ENCODE measurements around the gene CLIC6. TPM values are rescaled to one million over a fixed set of nuclear protein-coding genes. Genes with fewer than 3 reads are reported as not detected.
A peak's percentile ranks its signal among the peaks of the same experiment; 100 is the strongest.

The CLIC6 gene
- total RNA-seq, 1 experiment from 2014 or later, result 0.24 TPM

DNA sequence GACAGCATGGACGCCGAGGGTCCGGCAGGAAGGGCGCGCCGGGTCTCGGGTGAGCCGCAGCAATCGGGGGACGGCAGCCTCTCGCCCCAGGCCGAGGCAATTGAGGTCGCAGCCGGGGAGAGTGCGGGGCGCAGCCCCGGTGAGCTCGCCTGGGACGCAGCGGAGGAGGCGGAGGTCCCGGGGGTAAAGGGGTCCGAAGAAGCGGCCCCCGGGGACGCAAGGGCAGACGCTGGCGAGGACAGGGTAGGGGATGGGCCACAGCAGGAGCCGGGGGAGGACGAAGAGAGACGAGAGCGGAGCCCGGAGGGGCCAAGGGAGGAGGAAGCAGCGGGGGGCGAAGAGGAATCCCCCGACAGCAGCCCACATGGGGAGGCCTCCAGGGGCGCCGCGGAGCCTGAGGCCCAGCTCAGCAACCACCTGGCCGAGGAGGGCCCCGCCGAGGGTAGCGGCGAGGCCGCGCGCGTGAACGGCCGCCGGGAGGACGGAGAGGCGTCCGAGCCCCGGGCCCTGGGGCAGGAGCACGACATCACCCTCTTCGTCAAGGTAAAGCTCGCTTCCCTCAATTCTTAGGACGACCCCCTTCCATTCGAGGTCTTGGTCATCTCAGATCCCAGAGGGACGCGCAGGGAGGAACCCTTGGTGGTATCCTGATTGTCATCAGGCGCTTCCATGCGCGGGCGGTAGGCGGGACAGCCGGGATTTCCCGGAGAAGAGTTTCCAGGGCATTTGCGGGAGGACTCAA lies 1.6 kb downstream of the CLIC6 start:
- Mint-ChIP-seq H3K4me1 (ENCODE audit: low read depth, unreplicated experiment) (peaks cover 16% of the 10 kb centered on the region), H3K4me3 (ENCODE audit: low read depth, unreplicated experiment) (peak overlapping the region; percentile 58), H3K9me3 (ENCODE audit: low read depth, unreplicated experiment) (no peaks in the 10 kb centered on the region), H3K36me3 (ENCODE audit: insufficient read depth, unreplicated experiment) (peaks cover 4% of the 10 kb centered on the region), H3K27me3 (ENCODE audit: unreplicated experiment) (peaks cover 25% of the 10 kb centered on the region), H3K27ac (ENCODE audit: unreplicated experiment) (no peak overlapping the region)
- CTCF ChIA-PET, result interaction anchor here (0.9 kb wide), 2 partner anchors 10 to 14 kb away, joined by 3 to 5 read pairs; no protein-coding TSS in a partner anchor
- intact Hi-C loops (cut with micrococcal nuclease; ENCODE audit: unreplicated experiment), result no loop called here
- DNase-seq, result peak; percentile 6
- BruUV-seq (replicated peaks), result no TSS peak
- TF ChIP-seq, protein P1, sequence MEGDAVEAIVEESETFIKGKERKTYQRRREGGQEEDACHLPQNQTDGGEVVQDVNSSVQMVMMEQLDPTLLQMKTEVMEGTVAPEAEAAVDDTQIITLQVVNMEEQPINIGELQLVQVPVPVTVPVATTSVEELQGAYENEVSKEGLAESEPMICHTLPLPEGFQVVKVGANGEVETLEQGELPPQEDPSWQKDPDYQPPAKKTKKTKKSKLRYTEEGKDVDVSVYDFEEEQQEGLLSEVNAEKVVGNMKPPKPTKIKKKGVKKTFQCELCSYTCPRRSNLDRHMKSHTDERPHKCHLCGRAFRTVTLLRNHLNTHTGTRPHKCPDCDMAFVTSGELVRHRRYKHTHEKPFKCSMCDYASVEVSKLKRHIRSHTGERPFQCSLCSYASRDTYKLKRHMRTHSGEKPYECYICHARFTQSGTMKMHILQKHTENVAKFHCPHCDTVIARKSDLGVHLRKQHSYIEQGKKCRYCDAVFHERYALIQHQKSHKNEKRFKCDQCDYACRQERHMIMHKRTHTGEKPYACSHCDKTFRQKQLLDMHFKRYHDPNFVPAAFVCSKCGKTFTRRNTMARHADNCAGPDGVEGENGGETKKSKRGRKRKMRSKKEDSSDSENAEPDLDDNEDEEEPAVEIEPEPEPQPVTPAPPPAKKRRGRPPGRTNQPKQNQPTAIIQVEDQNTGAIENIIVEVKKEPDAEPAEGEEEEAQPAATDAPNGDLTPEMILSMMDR (IDR thresholded peaks at IDR 0.05; ENCODE audit: unreplicated experiment), result no peak

DNA sequence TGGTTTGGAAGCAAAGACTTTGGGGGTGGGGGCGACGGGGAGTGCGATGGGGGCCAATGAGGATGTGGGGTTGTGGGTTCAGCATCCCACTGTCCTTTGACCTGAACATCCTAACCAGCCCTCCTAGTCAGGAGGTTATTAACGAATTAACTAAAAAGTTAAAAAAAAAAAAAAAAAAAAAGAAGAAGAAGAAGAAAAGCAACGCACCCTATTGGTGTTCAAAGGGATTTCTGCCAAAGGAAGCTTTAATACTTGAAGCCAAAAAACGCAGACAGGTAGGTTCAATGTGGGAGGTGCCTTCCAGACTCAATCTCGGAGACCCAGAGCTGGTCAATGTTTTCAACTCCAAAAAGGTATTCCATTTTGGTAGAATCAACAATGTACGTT lies 2.2 kb downstream of the CLIC6 start:
- peak overlapping the region; percentile 58 for H3K4me3 Mint-ChIP-seq (ENCODE audit: low read depth, unreplicated experiment)
- H3K36me3 Mint-ChIP-seq (ENCODE audit: insufficient read depth, unreplicated experiment), result peaks cover 4% of the 10 kb centered on the region
- intact Hi-C loops (cut with micrococcal nuclease; ENCODE audit: unreplicated experiment), result no loop called here
- peaks cover 16% of the 10 kb centered on the region for H3K4me1 Mint-ChIP-seq (ENCODE audit: low read depth, unreplicated experiment)
- no peak for DNase-seq
- no peaks in the 10 kb centered on the region for H3K9me3 Mint-ChIP-seq (ENCODE audit: low read depth, unreplicated experiment)
- TF ChIP-seq, protein P1 (IDR thresholded peaks at IDR 0.05; ENCODE audit: unreplicated experiment), result no peak
- peaks cover 25% of the 10 kb centered on the region for H3K27me3 Mint-ChIP-seq (ENCODE audit: unreplicated experiment)
- H3K27ac Mint-ChIP-seq (ENCODE audit: unreplicated experiment), result no peak overlapping the region
- BruUV-seq (replicated peaks), result no TSS peak
- CTCF ChIA-PET, result interaction anchor here (0.6 to 1.6 kb wide), 7 partner anchors 9 to 1066 kb away, joined by 3 to 6 read pairs (median 3); no protein-coding TSS in a partner anchor

DNA sequence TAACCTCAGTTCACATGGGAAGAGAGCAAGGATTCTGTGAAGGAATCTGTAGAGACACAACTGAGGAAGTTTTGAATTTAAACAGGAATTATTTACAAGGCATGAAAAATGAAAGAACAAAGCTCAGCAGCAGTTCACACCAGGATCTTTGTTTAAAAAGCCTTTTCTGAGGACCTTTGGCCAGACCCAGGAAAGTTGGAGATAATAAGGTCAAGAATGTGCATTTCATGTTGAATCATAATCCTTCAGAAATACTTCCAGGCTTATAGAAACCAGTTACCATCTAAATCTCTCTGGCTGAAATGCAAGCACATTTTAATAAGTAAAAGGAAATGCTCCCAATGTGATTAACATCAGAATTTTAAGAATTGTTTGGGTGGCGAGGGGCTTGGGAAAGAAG lies 2.7 kb downstream of the CLIC6 start:
- BruUV-seq (replicated peaks), result no TSS peak
- no peaks in the 10 kb centered on the region for H3K9me3 Mint-ChIP-seq (ENCODE audit: low read depth, unreplicated experiment)
- TF ChIP-seq, protein P1 (IDR thresholded peaks at IDR 0.05; ENCODE audit: unreplicated experiment), result no peak
- intact Hi-C loops (cut with micrococcal nuclease; ENCODE audit: unreplicated experiment), result no loop called here
- peak overlapping the region; percentile 58 for H3K4me3 Mint-ChIP-seq (ENCODE audit: low read depth, unreplicated experiment)
- peaks cover 25% of the 10 kb centered on the region for H3K27me3 Mint-ChIP-seq (ENCODE audit: unreplicated experiment)
- no peak overlapping the region for H3K27ac Mint-ChIP-seq (ENCODE audit: unreplicated experiment)
- peaks cover 16% of the 10 kb centered on the region for H3K4me1 Mint-ChIP-seq (ENCODE audit: low read depth, unreplicated experiment)
- no peak for DNase-seq
- CTCF ChIA-PET, result interaction anchor here (0.6 to 1.6 kb wide), 6 partner anchors 13 to 1065 kb away, joined by 3 to 6 read pairs (median 3); no protein-coding TSS in a partner anchor
- H3K36me3 Mint-ChIP-seq (ENCODE audit: insufficient read depth, unreplicated experiment), result peaks cover 4% of the 10 kb centered on the region

DNA sequence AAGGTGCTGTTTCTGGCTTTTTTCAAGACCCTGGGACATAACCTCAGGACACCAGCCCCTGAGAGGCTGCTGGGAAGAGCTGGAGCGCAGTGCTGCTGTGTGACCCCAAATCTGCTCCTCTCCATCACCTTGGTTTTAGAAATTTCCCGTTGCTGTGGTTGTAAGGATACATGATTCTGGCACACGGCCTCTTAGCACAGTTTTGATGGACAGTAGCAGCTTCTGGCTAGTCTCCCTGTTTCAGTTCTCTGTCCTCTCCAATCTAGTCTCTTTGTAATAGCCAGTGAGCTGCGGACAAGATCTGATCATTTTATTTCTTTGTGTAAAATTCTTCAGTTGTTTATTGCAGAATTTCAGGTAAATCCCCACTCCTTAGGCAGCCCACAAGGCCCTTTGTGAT lies 3.1 kb downstream of the CLIC6 start:
- H3K36me3 Mint-ChIP-seq (ENCODE audit: insufficient read depth, unreplicated experiment), result peaks cover 4% of the 10 kb centered on the region
- TF ChIP-seq, protein P1 (IDR thresholded peaks at IDR 0.05; ENCODE audit: unreplicated experiment), result no peak
- H3K4me1 Mint-ChIP-seq (ENCODE audit: low read depth, unreplicated experiment), result peaks cover 16% of the 10 kb centered on the region
- no peaks in the 10 kb centered on the region for H3K9me3 Mint-ChIP-seq (ENCODE audit: low read depth, unreplicated experiment)
- no TSS peak for BruUV-seq (replicated peaks)
- DNase-seq, result no peak
- CTCF ChIA-PET, result interaction anchor here (1.6 kb wide), 1 partner anchor 19 kb away, joined by 6 read pairs; no protein-coding TSS in a partner anchor
- no peak overlapping the region for H3K4me3 Mint-ChIP-seq (ENCODE audit: low read depth, unreplicated experiment)
- no peak overlapping the region for H3K27ac Mint-ChIP-seq (ENCODE audit: unreplicated experiment)
- intact Hi-C loops (cut with micrococcal nuclease; ENCODE audit: unreplicated experiment), result no loop called here
- H3K27me3 Mint-ChIP-seq (ENCODE audit: unreplicated experiment), result peaks cover 25% of the 10 kb centered on the region

Data from Calu3 (cell line).